Measurements from ENCODE around the gene SLC17A5.

- no peak for TF ChIP-seq CTCF (conservative IDR thresholded peaks at IDR 0.05; ENCODE audit: low read length)
- no peak for TF ChIP-seq EZH2phosphoT487 (IDR thresholded peaks at IDR 0.05; ENCODE audit: borderline replicate concordance, low read depth, low read length)
Measured at GRCh38 chr6:73669005-73669404, 15.2 kb upstream of the SLC17A5 start.
